Transverse colon (tissue), 4 donors: ENCODE data around the gene TTC39C. TPM values are rescaled to one million over a fixed set of nuclear protein-coding genes. Genes with fewer than 3 reads are reported as not detected.

ENCODE experiments used
- DNase-seq: peaks from one replicate; pipeline ENCODE4 v3.0.0-alpha.2; 2019
- H3K27ac ChIP-seq, 4 donors: fragments of 200-600 bp; sonication (generic); 2 replicates each; pipeline ENCODE4 v1.5.1; 2016 to 2018; ENCODE audit warnings: inconsistent platforms in 4 of 4
- H3K27me3 ChIP-seq: fragments of 200-600 bp; sonication (generic); 2 replicates; pipeline ENCODE4 v1.5.1; 2017; ENCODE audit warnings: inconsistent platforms
- H3K36me3 ChIP-seq, 4 donors: fragments of 200-600 bp; sonication (generic); 2 replicates each; pipeline ENCODE4 v1.5.1; 2017 to 2019; ENCODE audit warnings: inconsistent platforms in 4 of 4
- H3K4me1 ChIP-seq, 4 donors: fragments of 200-600 bp; sonication (generic); 2 replicates each; pipeline ENCODE4 v1.5.1; 2017 to 2020; ENCODE audit warnings: inconsistent platforms in 4 of 4
- H3K4me3 ChIP-seq, 4 donors: fragments of 200-600 bp; sonication (generic); 1 replicate in 1 of 4; 2 replicates in 3 of 4; pipeline versions ENCODE4 v1.5.1 to v1.6.1; 2017 to 2019; ENCODE audit warnings: inconsistent platforms in 4 of 4
- H3K9me3 ChIP-seq, 2 donors: fragments of 200-600 bp; sonication (generic); 2 replicates each; pipeline ENCODE4 v1.5.1; 2017 to 2019; ENCODE audit warnings: inconsistent platforms in 2 of 2
- EP300 ChIP-seq: sonication (generic); formaldehyde crosslinking; IDR thresholded peaks from one replicate; pipeline ENCODE4 v1.6.1; 2017; ENCODE audit warnings: antibody characterized with exemption, low read depth
- POLR2A ChIP-seq: fragments of 450-650 bp; IDR thresholded peaks from one replicate; pipeline ENCODE4 v1.6.1; 2016; ENCODE audit warnings: antibody characterized with exemption, mild to moderate bottlenecking, moderate library complexity
- POLR2AphosphoS5 ChIP-seq, 3 donors: sonication (generic); formaldehyde crosslinking; IDR thresholded peaks; one replicate each; pipeline ENCODE4 v1.6.1; 2016; ENCODE audit warnings: antibody characterized with exemption in 3 of 3
- WGBS, 2 donors: methylation state at CpG; one replicate each; pipeline ENCODE4 v1.1.5; 2018; ENCODE audit warnings: low coverage in 1 of 2; 5-methylcytosine and 5-hydroxymethylcytosine counted together
- in situ Hi-C, 4 donors: fragments of 200-750 bp; cut with MboI; loops; one replicate each; pipeline versions ENCODE4 v1.15.0 to v1.15.1; 2017; ENCODE audit warnings: low sequenced_read_pairs in 3 of 4, low pct_ligation_motif_present in 1 of 4, low pct_unique_long_range_greater_than_20kb in 1 of 4
- intact Hi-C: fragments of 100-400 bp; cut with DNase I; formaldehyde crosslinking; loops from one replicate; pipeline ENCODE4 v1.15.1; 2023; ENCODE audit warnings: low total_unique reads
- total RNA-seq, 4 donors: library from RNA; depleted of rRNA; stranded (reverse); fragments of >200 nt; gene quantifications; one replicate each; pipeline ENCODE4 v1.1.0, GENCODE V29; 2016
- TF ChIP-seq, protein P1 (sequence below), 5 experiments: fragments of 200-600 bp in 3 of 5; fragments of 450-650 bp in 2 of 5; sonication (generic) in 3 of 5; IDR thresholded peaks; 1 replicate in 2 of 5; 2 replicates in 3 of 5; pipeline ENCODE4 v1.5.1; 2016 to 2017; ENCODE audit warnings: antibody characterized with exemption in 5 of 5, inconsistent platforms in 3 of 5, mild to moderate bottlenecking in 2 of 5, moderate library complexity in 1 of 5

The TTC39C gene
- total RNA-seq, 4 donors from 2014 or later: 4.8 to 18.4 (median 7.4) TPM

- Histone ChIP-seq H3K4me3 (no peak overlapping the region), H3K27ac (no peak overlapping the region), H3K27me3 (no peaks in the 10 kb centered on the region), H3K9me3 (no peaks in the 10 kb centered on the region), H3K36me3 (no peaks in the 10 kb centered on the region), H3K4me1 (peaks cover under 1 to 20% (median 3%) of the 10 kb centered on the region in 4 donors)
- in situ Hi-C loops: no loop called here
- DNase-seq: no peak
- TF ChIP-seq, protein P1, sequence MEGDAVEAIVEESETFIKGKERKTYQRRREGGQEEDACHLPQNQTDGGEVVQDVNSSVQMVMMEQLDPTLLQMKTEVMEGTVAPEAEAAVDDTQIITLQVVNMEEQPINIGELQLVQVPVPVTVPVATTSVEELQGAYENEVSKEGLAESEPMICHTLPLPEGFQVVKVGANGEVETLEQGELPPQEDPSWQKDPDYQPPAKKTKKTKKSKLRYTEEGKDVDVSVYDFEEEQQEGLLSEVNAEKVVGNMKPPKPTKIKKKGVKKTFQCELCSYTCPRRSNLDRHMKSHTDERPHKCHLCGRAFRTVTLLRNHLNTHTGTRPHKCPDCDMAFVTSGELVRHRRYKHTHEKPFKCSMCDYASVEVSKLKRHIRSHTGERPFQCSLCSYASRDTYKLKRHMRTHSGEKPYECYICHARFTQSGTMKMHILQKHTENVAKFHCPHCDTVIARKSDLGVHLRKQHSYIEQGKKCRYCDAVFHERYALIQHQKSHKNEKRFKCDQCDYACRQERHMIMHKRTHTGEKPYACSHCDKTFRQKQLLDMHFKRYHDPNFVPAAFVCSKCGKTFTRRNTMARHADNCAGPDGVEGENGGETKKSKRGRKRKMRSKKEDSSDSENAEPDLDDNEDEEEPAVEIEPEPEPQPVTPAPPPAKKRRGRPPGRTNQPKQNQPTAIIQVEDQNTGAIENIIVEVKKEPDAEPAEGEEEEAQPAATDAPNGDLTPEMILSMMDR (IDR thresholded peaks at IDR 0.05): no peak
- no peak for TF ChIP-seq POLR2A
- TF ChIP-seq EP300: no peak
- 89 to 90% methylated on average over 2 to 6 of the region's 6 CpGs for WGBS, 2 donors
- intact Hi-C loops: no loop called here
These were observed 17.4 kb downstream of the TTC39C start for GRCh38 chr18:24031916-24032315.

DNA sequence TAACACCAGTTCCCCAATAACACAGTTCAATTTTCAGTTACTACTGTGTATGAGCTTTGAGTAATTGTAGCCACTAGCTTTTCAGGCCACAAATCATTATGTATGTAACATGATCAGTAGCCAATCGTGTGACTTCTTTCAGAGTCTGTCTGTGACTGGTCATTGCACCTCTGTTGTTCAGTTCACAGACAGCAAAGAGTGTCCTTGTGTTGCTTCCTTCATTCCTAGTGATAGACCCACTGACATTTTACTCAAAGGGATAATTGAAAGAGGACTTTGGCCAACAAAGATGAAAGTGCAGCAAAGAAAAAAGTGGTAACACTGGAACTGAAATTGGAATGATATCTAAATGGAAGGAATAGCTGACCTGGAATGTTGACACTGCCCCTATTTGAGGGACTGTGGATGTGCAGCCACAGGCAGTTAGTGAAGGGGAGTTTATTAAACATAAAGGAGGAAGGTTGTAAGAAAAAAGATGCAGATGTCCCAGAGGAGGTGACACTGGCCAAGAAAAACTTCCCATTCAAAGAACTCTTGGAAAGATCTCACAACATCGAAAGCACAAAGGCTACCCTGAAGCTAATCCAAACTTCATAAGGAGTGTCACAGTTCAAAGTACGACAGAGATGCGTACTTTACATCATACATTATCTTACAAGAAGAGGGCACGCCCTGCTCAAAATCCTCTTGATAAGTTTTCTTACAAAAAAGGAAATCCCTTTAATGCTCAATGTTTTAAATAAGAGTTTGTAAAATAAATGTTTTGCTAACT, 19.3 kb downstream of the TTC39C start:
- Histone ChIP-seq H3K36me3 (no peaks in the 10 kb centered on the region), H3K4me1 (peaks cover 0 to 9% (median 0%) of the 10 kb centered on the region in 4 donors), H3K9me3 (no peaks in the 10 kb centered on the region), H3K27ac (no peak overlapping the region), H3K4me3 (no peak overlapping the region), H3K27me3 (no peaks in the 10 kb centered on the region)
- WGBS, 2 donors: 35 to 60% methylated on average over 4 to 5 of the region's 5 CpGs
- in situ Hi-C loops: no loop called here
- TF ChIP-seq POLR2AphosphoS5 (IDR thresholded peaks at IDR 0.05): no peak
- TF ChIP-seq, protein P1 (IDR thresholded peaks at IDR 0.05): no peak
- intact Hi-C loops: no loop called here
- DNase-seq: no peak

GRCh38 chr18:24035316-24035715, 20.8 kb downstream of the TTC39C start:
- intact Hi-C loops: no loop called here
- peaks cover 0 to 9% (median 0%) of the 10 kb centered on the region in 4 donors for H3K4me1 ChIP-seq
- in situ Hi-C loops: no loop called here
- H3K27me3 ChIP-seq: no peaks in the 10 kb centered on the region
- WGBS, 2 donors: 96 to 100% methylated on average over 4 of the region's 4 CpGs
- DNase-seq: no peak
- TF ChIP-seq, protein P1 (IDR thresholded peaks at IDR 0.05): no peak
- no peak for TF ChIP-seq POLR2AphosphoS5 (IDR thresholded peaks at IDR 0.05)
- TF ChIP-seq EP300: no peak
- TF ChIP-seq POLR2A: no peak
- no peaks in the 10 kb centered on the region for H3K36me3 ChIP-seq
- H3K9me3 ChIP-seq: no peaks in the 10 kb centered on the region
- H3K27ac ChIP-seq: no peak overlapping the region
- no peak overlapping the region for H3K4me3 ChIP-seq

DNA sequence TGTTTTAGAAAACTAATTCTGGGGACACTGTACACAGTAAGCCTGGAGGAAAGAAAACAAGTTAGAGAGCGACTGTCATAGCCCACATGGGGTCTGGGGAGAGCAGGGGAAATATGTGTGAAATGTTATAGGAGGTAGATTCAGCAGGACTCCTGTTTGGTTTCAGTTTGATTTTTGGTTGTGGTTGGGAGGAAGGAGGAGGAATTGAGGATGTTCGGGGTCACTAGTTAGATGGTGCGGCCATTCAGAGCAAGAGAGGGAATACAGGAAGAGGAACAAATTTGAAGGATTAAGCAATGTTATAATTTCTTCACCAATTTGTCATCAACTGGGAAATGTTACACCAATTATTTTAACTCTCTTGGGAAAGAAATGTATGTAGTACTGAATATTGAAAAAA, 25.1 kb downstream of the TTC39C start:
- H3K27me3 ChIP-seq: no peaks in the 10 kb centered on the region
- H3K4me1 ChIP-seq: no peaks in the 10 kb centered on the region
- no peaks in the 10 kb centered on the region for H3K36me3 ChIP-seq
- no peak overlapping the region for H3K27ac ChIP-seq
- 78 to 91% methylated on average over 3 of the region's 3 CpGs for WGBS, 2 donors
- in situ Hi-C loops (no loop called here), intact Hi-C loops (no loop called here)
- H3K9me3 ChIP-seq: no peaks in the 10 kb centered on the region
- TF ChIP-seq EP300: no peak
- TF ChIP-seq POLR2A: no peak
- no peak for TF ChIP-seq POLR2AphosphoS5 (IDR thresholded peaks at IDR 0.05)
- TF ChIP-seq, protein P1 (IDR thresholded peaks at IDR 0.05): no peak
- no peak for DNase-seq
- no peak overlapping the region for H3K4me3 ChIP-seq
